Measurements from ENCODE around the gene ITM2C.
A peak's percentile ranks its signal among the peaks of the same experiment; 100 is the strongest.

Gene ITM2C

GRCh38 chr2:230924092-230924469, 59.3 kb downstream of the ITM2C start:
- Histone ChIP-seq H3K4me1 (ENCODE audit: insufficient read depth, low read length, poor library complexity, severe bottlenecking) (peaks cover 10% of the 10 kb centered on the region), H4K20me1 (ENCODE audit: insufficient read depth, low read length, poor library complexity, severe bottlenecking) (no peaks in the 10 kb centered on the region), H3K4me2 (ENCODE audit: low read depth, low read length, poor library complexity, severe bottlenecking) (no peak overlapping the region), H3K36me3 (ENCODE audit: insufficient read depth, low read length) (no peaks in the 10 kb centered on the region), H3K9ac (ENCODE audit: low read depth, low read length, poor library complexity, severe bottlenecking) (no peak overlapping the region), H2AFZ (ENCODE audit: low read length) (no peak overlapping the region), H3K4me3 (ENCODE audit: low read length, poor library complexity, severe bottlenecking) (no peak overlapping the region), H3K9me3 (ENCODE audit: insufficient read depth, low read depth, low read length) (no peaks in the 10 kb centered on the region), H3K27me3 (ENCODE audit: insufficient read depth, low read length, poor library complexity, severe bottlenecking) (no peaks in the 10 kb centered on the region), H3K79me2 (ENCODE audit: insufficient read depth, low read length) (no peaks in the 10 kb centered on the region), H3F3A (ENCODE audit: low read depth) (no peaks in the 10 kb centered on the region; the same call in 1 of the 2 replicates), H3K9me2 (replicated peaks; ENCODE audit: low read depth, low read length) (no peaks in the 10 kb centered on the region)
- no peak for TF ChIP-seq CTCF (conservative IDR thresholded peaks at IDR 0.05; ENCODE audit: low read length)
- TF ChIP-seq EZH2phosphoT487 (IDR thresholded peaks at IDR 0.05; ENCODE audit: borderline replicate concordance), result no peak

- no peaks in the 10 kb centered on the region for H4K20me1 ChIP-seq (ENCODE audit: insufficient read depth, low read length, poor library complexity, severe bottlenecking)
- H3K9me2 ChIP-seq (replicated peaks; ENCODE audit: low read depth, low read length), result no peaks in the 10 kb centered on the region
- TF ChIP-seq EZH2phosphoT487 (IDR thresholded peaks at IDR 0.05; ENCODE audit: borderline replicate concordance), result no peak
- peak; percentile 50 for TF ChIP-seq CTCF (conservative IDR thresholded peaks at IDR 0.05; ENCODE audit: low read length)
- no peaks in the 10 kb centered on the region for H3K79me2 ChIP-seq (ENCODE audit: insufficient read depth, low read length)
- peaks cover 13% of the 10 kb centered on the region for H3K4me1 ChIP-seq (ENCODE audit: insufficient read depth, low read length, poor library complexity, severe bottlenecking)
- no peak within 1 kb of the TSS; the same call in 1 of the 2 replicates for H2AFZ ChIP-seq (ENCODE audit: low read length)
- no peaks in the 10 kb centered on the region for H3K36me3 ChIP-seq (ENCODE audit: insufficient read depth, low read length)
- H3K27me3 ChIP-seq (ENCODE audit: insufficient read depth, low read length, poor library complexity, severe bottlenecking), result no peaks in the 10 kb centered on the region
- no peaks in the 10 kb centered on the region for H3K9me3 ChIP-seq (ENCODE audit: insufficient read depth, low read depth, low read length)
- no peak within 1 kb of the TSS for H3K9ac ChIP-seq (ENCODE audit: low read depth, low read length, poor library complexity, severe bottlenecking)
- H3K4me2 ChIP-seq (ENCODE audit: low read depth, low read length, poor library complexity, severe bottlenecking), result no peak within 1 kb of the TSS
- H3K4me3 ChIP-seq (ENCODE audit: low read length, poor library complexity, severe bottlenecking), result no peak within 1 kb of the TSS
- no peaks in the 10 kb centered on the region; the same call in 1 of the 2 replicates for H3F3A ChIP-seq (ENCODE audit: low read depth)
Observed at GRCh38 chr2:230924470-230925341, 60.0 kb downstream of the ITM2C start, which contains the start of gene GPR55. TSS of gene GPR55 (minus strand) at chr2:230925242. CDS start at chr2:230910962, 14,280 bp downstream.

GRCh38 chr2:230925443-230925878, 60.7 kb downstream of the ITM2C start:
- Histone ChIP-seq H3K4me1 (ENCODE audit: insufficient read depth, low read length, poor library complexity, severe bottlenecking) (peaks cover 20% of the 10 kb centered on the region), H3K9ac (ENCODE audit: low read depth, low read length, poor library complexity, severe bottlenecking) (no peak overlapping the region), H3K9me2 (replicated peaks; ENCODE audit: low read depth, low read length) (no peaks in the 10 kb centered on the region), H3K4me2 (ENCODE audit: low read depth, low read length, poor library complexity, severe bottlenecking) (no peak overlapping the region), H3K36me3 (ENCODE audit: insufficient read depth, low read length) (no peaks in the 10 kb centered on the region), H3K27me3 (ENCODE audit: insufficient read depth, low read length, poor library complexity, severe bottlenecking) (no peaks in the 10 kb centered on the region), H2AFZ (ENCODE audit: low read length) (no peak overlapping the region; the same call in 1 of the 2 replicates), H3K79me2 (ENCODE audit: insufficient read depth, low read length) (no peaks in the 10 kb centered on the region), H3F3A (ENCODE audit: low read depth) (no peaks in the 10 kb centered on the region; the same call in 1 of the 2 replicates), H3K9me3 (ENCODE audit: insufficient read depth, low read depth, low read length) (no peaks in the 10 kb centered on the region), H3K4me3 (ENCODE audit: low read length, poor library complexity, severe bottlenecking) (no peak overlapping the region), H4K20me1 (ENCODE audit: insufficient read depth, low read length, poor library complexity, severe bottlenecking) (no peaks in the 10 kb centered on the region)
- TF ChIP-seq EZH2phosphoT487 (IDR thresholded peaks at IDR 0.05; ENCODE audit: borderline replicate concordance), result no peak
- TF ChIP-seq CTCF (conservative IDR thresholded peaks at IDR 0.05; ENCODE audit: low read length), result no peak
